Raji (cell line): ENCODE measurements around the gene UBE2R2.

Source experiments
- POLR2A ChIP-seq: IDR thresholded peaks from 2 replicates; pipeline ENCODE4 v1.6.1; 2011; ENCODE audit warnings: low read depth, low read length, control low read depth; ENCODE audit not compliant: insufficient read depth

The UBE2R2 gene

GRCh38 chr9:33946779-33947535, 130.0 kb downstream of the UBE2R2 start:
- no peak for TF ChIP-seq POLR2A

DNA sequence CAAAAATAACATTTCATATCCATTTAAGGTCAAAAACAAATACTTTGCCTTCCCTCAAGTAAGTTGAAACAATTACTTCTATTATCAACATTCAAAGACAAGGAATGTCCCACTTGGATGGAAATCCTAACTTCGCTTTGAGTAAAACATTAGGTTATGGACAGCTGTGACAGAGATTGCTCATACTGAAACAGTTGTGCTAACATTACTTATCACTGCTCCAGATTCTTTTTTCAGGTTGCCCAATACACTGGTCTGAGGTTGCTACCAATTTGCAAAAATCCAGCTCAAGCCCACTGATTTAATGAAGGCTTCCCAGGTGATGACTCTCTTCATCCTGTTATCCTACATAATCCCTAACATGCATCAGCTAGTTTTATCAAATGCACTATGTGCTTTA, 133.4 kb downstream of the UBE2R2 start:
- TF ChIP-seq POLR2A, result no peak

DNA sequence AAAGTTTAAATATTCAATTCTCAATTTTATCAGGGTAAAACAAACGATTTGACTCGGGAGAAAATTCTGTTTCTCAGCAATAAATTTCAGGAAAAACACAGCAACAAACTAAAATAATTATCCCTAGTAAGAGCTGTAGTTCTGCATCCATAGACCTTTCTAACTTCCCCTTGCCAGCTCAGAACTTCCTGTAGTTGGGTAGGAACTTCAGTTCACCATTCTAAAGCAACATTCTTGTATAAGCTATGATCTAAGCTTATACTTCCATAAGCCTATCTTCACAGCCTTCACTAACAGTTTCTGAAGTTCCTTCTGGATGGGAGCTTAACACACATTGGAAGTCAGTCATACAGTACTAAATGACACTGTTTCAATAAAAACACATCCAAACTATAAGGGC, 135.1 kb downstream of the UBE2R2 start:
- no peak for TF ChIP-seq POLR2A

- no peak for TF ChIP-seq POLR2A
Measured at GRCh38 chr9:33956544-33956943, 139.6 kb downstream of the UBE2R2 start.

- TF ChIP-seq POLR2A, result no peak
Measured at GRCh38 chr9:33959725-33960124, 142.8 kb downstream of the UBE2R2 start.

DNA sequence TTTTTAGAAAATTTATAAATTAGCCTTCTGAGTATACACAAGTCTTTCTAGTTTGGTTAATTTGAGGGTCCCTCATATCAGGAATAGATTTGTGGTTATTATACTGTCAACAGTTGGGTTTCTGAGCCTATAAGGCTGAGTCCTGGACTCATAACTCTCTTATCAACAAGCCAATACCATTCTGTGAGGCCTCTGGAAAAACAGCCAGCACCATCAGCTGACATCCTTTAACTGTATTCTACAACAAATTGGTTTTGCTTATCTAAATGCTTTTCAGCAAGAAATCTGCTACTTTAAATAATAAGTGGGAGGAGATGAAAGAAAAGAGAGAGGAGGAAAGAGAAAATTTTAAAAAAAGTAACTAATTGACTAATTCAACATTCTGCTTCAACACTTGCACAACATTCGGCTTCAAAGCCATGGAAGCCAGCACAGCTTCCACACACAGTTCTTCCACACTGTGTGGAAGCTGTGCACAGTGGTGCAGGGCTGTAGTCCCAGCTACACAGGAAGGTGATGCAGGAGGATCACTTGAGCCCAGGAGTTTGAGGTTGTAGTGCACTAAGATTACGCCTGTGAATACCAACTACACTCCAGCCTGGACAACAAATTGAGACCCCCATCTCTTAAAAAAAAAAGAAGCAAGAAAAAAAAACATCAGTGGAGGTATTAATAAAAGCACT, 147.3 kb downstream of the UBE2R2 start:
- TF ChIP-seq POLR2A, result no peak
